Astrocyte (in vitro differentiated cells and primary cell): Measurements from ENCODE around the gene ACOT11. TPM values are rescaled to one million over a fixed set of nuclear protein-coding genes. Genes with fewer than 3 reads are reported as not detected.
"Not testable (repeated sequence)": the region's sequence is repeated elsewhere in the genome, so short reads cannot be mapped to it uniquely, and the experiment has no call there.

Source experiments
- DNase-seq: peaks from one replicate; pipeline ENCODE4 v3.0.0-alpha.2; 2010; ENCODE audit warnings: low read depth
- FAIRE-seq: peaks from 2 replicates; lab custom pipeline; 2011; peaks lifted over from hg19 to GRCh38; lab: Jason Lieb, UNC
- H2AFZ ChIP-seq: 2 replicates; pipeline ENCODE4 v1.6.0; 2012; ENCODE audit warnings: low read depth, low read length, inconsistent platforms
- H3K27ac ChIP-seq: 2 replicates; pipeline ENCODE4 v1.5.1; 2011; ENCODE audit warnings: low read depth, low read length, inconsistent platforms
- H3K27me3 ChIP-seq: 2 replicates; pipeline ENCODE4 v1.6.0; 2011; ENCODE audit warnings: low read length, inconsistent platforms; ENCODE audit not compliant: insufficient read depth
- H3K36me3 ChIP-seq: 2 replicates; pipeline ENCODE4 v1.5.1; 2011; ENCODE audit warnings: low read length, inconsistent platforms; ENCODE audit not compliant: insufficient read depth
- H3K4me1 ChIP-seq: 2 replicates; pipeline ENCODE4 v1.5.1; 2011; ENCODE audit warnings: low read length, inconsistent platforms; ENCODE audit not compliant: insufficient read depth
- H3K4me2 ChIP-seq: 2 replicates; pipeline ENCODE4 v1.6.0; 2012; ENCODE audit warnings: low read length, inconsistent platforms
- H3K4me3 ChIP-seq: 2 replicates; pipeline ENCODE4 v1.5.1; 2011; ENCODE audit warnings: low read depth, mild to moderate bottlenecking, low read length, inconsistent platforms; ENCODE audit not compliant: insufficient read depth
- H3K79me2 ChIP-seq: 2 replicates; pipeline ENCODE4 v1.6.0; 2012; ENCODE audit warnings: mild to moderate bottlenecking, low read length, inconsistent platforms; ENCODE audit not compliant: insufficient read depth
- H3K9ac ChIP-seq: 2 replicates; pipeline ENCODE4 v1.6.0; 2012; ENCODE audit warnings: mild to moderate bottlenecking, low read length, inconsistent platforms
- H3K9me3 ChIP-seq: 2 replicates; pipeline ENCODE4 v1.5.1; 2012; ENCODE audit warnings: low read depth, mild to moderate bottlenecking, low read length, inconsistent platforms; ENCODE audit not compliant: insufficient read depth
- H4K20me1 ChIP-seq: 2 replicates; pipeline ENCODE4 v1.6.0; 2012; ENCODE audit warnings: low read length, inconsistent platforms; ENCODE audit not compliant: insufficient read depth
- H3K27ac Mint-ChIP-seq: one replicate; pipeline ENCODE4 v1.8.0; 2021; ENCODE audit warnings: mild to moderate bottlenecking, mixed read lengths; ENCODE audit not compliant: unreplicated experiment
- H3K27me3 Mint-ChIP-seq: one replicate; pipeline ENCODE4 v1.8.0; 2021; ENCODE audit warnings: low read depth, mixed read lengths; ENCODE audit not compliant: unreplicated experiment
- H3K36me3 Mint-ChIP-seq: one replicate; pipeline ENCODE4 v1.8.0; 2021; ENCODE audit warnings: low read depth, mixed read lengths; ENCODE audit not compliant: unreplicated experiment
- H3K4me1 Mint-ChIP-seq: one replicate; pipeline ENCODE4 v1.8.0; 2021; ENCODE audit warnings: low read depth, mixed read lengths; ENCODE audit not compliant: unreplicated experiment
- H3K4me3 Mint-ChIP-seq: one replicate; pipeline ENCODE4 v1.8.0; 2021; ENCODE audit warnings: mild to moderate bottlenecking, moderate library complexity, mixed read lengths; ENCODE audit not compliant: unreplicated experiment
- H3K9me3 Mint-ChIP-seq: one replicate; pipeline ENCODE4 v1.8.0; 2021; ENCODE audit warnings: mild to moderate bottlenecking, mixed read lengths; ENCODE audit not compliant: unreplicated experiment
- EZH2 ChIP-seq: IDR thresholded peaks from 2 replicates; pipeline ENCODE4 v1.6.1; 2012; ENCODE audit warnings: mild to moderate bottlenecking, low read length, inconsistent platforms; ENCODE audit not compliant: insufficient read depth
- total RNA-seq: library from RNA; stranded (reverse); gene quantifications from 2 replicates; pipeline ENCODE4 v1.2.1, GENCODE V29; 2021
- TF ChIP-seq, protein P1 (sequence below): IDR thresholded peaks from 2 replicates; pipeline ENCODE4 v1.5.1; 2011; ENCODE audit warnings: low read depth, mild to moderate bottlenecking, inconsistent platforms, low read length, moderate library complexity; ENCODE audit not compliant: insufficient read depth

ACOT11 gene
- total RNA-seq, 1 donor from 2014 or later: 1.5 TPM

DNA sequence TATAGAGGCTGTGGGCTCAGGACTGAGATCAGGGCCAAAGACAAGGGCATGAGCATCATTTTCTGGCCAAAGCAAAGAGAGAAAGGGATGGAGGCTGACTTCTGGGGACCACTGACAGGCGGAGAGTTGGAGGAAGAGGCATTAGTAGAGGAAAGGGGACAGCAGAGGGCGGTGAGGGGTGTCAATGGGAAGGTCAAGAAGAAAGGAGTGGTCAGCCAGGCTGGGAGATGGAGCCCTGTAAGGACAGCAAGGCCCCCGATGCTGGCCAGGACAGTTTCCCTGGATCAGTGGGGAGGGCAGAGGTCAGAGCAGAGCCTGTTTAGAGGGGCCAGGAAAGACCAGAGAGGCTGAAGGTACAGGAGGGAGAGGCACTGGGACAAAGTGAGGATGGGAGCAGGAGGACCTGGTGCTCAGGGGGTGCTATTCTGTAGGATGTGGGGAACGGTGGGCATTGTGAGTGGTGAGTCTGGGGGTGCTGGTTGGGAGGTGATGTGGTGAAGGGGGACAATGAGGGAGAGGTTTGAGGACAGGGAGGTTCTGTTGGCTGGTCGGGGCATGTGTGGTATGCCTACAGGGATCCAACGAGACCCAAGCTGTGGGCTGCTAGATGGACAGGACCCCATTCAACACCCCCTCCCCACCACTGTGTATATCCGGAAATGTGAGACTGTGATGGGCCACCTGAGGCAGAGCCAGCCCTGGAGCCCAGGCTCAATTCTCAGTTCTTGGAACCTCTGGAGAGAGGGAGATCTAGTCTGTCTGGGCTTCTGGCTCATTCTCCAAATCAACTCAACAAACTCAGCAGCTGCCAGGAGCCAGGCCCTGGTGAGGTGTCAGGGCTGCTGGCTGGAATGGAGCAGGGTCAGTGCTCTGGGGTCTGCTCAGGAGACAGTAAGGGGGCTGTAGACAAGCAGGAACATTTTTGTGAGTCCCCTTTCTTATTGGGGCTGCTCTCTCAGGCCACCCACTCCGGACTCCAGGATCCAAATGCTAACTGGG, 76.7 kb downstream of the ACOT11 start:
- Histone ChIP-seq H3K36me3 (no peaks in the 10 kb centered on the region), H3K4me3 (no peak overlapping the region), H3K27me3 (peaks cover 3% of the 10 kb centered on the region), H3K4me1 (no peaks in the 10 kb centered on the region), H4K20me1 (no peaks in the 10 kb centered on the region), H3K79me2 (no peaks in the 10 kb centered on the region), H3K4me2 (no peak overlapping the region), H3K27ac (no peak overlapping the region), H3K9ac (no peak overlapping the region), H3K9me3 (no peaks in the 10 kb centered on the region), H2AFZ (no peak overlapping the region)
- DNase-seq (no peak), FAIRE-seq (no peak)
- H3K27ac Mint-ChIP-seq: no peak overlapping the region
- peaks cover 2% of the 10 kb centered on the region for H3K9me3 Mint-ChIP-seq
- H3K4me3 Mint-ChIP-seq: no peak overlapping the region
- no peak for TF ChIP-seq EZH2
- TF ChIP-seq, protein P1, sequence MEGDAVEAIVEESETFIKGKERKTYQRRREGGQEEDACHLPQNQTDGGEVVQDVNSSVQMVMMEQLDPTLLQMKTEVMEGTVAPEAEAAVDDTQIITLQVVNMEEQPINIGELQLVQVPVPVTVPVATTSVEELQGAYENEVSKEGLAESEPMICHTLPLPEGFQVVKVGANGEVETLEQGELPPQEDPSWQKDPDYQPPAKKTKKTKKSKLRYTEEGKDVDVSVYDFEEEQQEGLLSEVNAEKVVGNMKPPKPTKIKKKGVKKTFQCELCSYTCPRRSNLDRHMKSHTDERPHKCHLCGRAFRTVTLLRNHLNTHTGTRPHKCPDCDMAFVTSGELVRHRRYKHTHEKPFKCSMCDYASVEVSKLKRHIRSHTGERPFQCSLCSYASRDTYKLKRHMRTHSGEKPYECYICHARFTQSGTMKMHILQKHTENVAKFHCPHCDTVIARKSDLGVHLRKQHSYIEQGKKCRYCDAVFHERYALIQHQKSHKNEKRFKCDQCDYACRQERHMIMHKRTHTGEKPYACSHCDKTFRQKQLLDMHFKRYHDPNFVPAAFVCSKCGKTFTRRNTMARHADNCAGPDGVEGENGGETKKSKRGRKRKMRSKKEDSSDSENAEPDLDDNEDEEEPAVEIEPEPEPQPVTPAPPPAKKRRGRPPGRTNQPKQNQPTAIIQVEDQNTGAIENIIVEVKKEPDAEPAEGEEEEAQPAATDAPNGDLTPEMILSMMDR: no peak
- peaks cover 27% of the 10 kb centered on the region for H3K27me3 Mint-ChIP-seq
- H3K4me1 Mint-ChIP-seq: no peaks in the 10 kb centered on the region
- H3K36me3 Mint-ChIP-seq: no peaks in the 10 kb centered on the region

DNA sequence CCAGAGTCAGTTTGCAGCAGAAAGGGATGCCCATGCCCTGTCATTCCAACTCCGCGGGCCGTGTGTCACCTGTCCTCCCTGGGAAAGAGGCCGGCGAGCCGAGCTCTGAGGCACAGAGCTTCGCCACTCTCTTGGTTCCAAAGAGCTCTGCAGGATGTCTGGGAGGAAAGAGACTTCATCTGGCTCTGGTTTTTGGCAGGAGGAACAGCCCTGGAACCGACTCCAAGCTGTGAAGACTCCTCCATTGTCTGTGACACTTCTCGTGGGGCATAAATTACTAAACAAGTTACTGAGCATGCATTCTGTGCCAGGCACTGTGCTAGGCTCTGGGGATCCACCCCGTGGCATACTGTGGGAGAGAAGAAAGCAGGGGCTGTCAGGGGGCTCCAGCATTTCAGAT, 79.2 kb downstream of the ACOT11 start:
- H4K20me1 ChIP-seq: no peaks in the 10 kb centered on the region
- DNase-seq: no peak
- no peak overlapping the region for H3K27ac ChIP-seq

DNA sequence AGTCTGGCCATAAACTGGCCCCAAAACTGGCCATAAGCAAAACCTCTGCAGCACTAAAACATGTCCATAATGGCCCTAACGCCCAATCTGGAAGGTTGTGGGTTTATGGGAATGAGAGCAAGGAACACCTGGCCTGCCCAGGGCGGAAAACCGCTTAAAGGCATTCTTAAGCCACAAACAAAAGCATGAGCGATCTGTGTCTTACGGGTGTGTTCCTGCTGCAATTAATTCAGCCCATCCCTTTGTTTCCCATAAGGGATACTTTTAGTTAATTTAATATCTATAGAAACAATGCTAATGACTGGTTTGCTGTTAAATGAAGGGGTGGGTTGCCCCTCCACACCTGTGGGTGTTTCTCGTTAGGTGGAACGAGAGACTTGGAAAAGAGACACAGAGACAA, 87.8 kb downstream of the ACOT11 start:
- H3K4me3 Mint-ChIP-seq, H3K9me3 ChIP-seq, H3K36me3 ChIP-seq, H3K27ac ChIP-seq, DNase-seq, H3K4me3 ChIP-seq, H4K20me1 ChIP-seq, H3K9ac ChIP-seq, H3K27me3 ChIP-seq, H3K79me2 ChIP-seq, H3K4me1 ChIP-seq, H3K36me3 Mint-ChIP-seq, H3K27ac Mint-ChIP-seq, FAIRE-seq, H3K4me1 Mint-ChIP-seq, H3K4me2 ChIP-seq, H2AFZ ChIP-seq: not testable (repeated sequence)
- Mint-ChIP-seq H3K9me3 (peaks cover 13% of the 10 kb centered on the region), H3K27me3 (peaks cover 27% of the 10 kb centered on the region)

More for the DNA sequence above, 79.2 kb downstream of the ACOT11 start:
- Histone ChIP-seq H3K9ac (no peak overlapping the region), H3K4me2 (no peak overlapping the region), H2AFZ (no peak overlapping the region), H3K79me2 (no peaks in the 10 kb centered on the region), H3K27me3 (peaks cover 6% of the 10 kb centered on the region), H3K9me3 (no peaks in the 10 kb centered on the region), H3K36me3 (no peaks in the 10 kb centered on the region), H3K4me1 (no peaks in the 10 kb centered on the region), H3K4me3 (no peak overlapping the region)
- no peak overlapping the region for H3K27ac Mint-ChIP-seq
- H3K27me3 Mint-ChIP-seq: peaks cover 30% of the 10 kb centered on the region
- H3K9me3 Mint-ChIP-seq: peaks cover 6% of the 10 kb centered on the region
- FAIRE-seq: no peak
- no peak for TF ChIP-seq EZH2
- TF ChIP-seq, protein P1: no peak
- peaks cover 3% of the 10 kb centered on the region for H3K4me1 Mint-ChIP-seq
- no peak overlapping the region for H3K4me3 Mint-ChIP-seq
- no peaks in the 10 kb centered on the region for H3K36me3 Mint-ChIP-seq

DNA sequence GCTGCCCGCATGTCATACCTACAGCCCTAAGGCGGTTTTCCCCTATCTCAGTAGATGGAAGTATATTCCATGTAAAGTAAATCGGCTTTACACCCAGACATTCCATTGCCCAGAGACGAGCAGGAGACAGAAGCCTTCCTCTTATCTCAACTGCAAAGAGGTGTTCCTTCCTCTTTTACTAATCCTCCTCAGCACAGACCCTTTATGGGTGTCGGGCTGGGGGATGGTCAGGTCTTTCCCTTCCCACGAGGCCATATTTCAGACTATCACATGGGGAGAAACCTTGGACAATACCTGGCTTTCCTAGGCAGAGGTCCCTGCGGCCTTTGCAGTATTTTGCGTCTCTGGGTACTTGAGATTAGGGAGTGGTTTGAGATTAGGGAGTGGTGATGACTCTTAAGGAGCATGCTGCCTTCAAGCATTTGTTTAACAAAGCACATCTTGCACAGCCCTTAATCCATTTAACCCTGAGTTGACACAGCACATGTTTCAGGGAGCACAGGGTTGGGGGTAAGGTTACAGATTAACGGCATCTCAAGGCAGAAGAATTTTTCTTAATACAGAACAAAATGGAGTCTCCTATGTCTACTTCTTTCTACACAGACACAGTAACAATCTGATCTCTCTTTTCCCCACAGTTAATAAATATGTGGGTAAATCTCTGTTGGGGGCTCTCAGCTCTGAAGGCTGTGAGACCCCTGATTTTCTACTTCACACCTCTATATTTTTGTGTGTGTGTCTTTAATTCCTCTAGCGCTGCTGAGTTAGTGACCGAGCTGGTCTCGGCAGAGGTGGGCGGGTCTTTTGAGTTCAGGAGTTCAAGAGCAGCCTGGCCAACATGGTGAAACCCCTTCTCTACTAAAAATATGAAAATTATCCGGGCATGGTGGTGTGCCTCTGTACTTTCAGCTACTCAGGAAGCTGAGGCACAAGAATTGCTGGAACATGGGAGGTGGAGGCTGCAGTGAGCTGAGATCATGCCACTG, 88.7 kb downstream of the ACOT11 start:
- H3K27me3 Mint-ChIP-seq: peaks cover 27% of the 10 kb centered on the region
- not testable (repeated sequence) for H3K36me3 ChIP-seq, H3K9me3 ChIP-seq, DNase-seq, H2AFZ ChIP-seq, H3K79me2 ChIP-seq, H3K4me1 ChIP-seq, H3K9ac ChIP-seq, H3K36me3 Mint-ChIP-seq, H3K27ac ChIP-seq, H3K4me3 Mint-ChIP-seq, H3K27me3 ChIP-seq, FAIRE-seq, H4K20me1 ChIP-seq, H3K4me3 ChIP-seq, H3K9me3 Mint-ChIP-seq, H3K27ac Mint-ChIP-seq, H3K4me1 Mint-ChIP-seq, H3K4me2 ChIP-seq
